Spleen (tissue), 7 donors: ENCODE data around the gene LAMC3.

ENCODE experiments used
- POLR2A ChIP-seq, 3 donors: fragments of 450-650 bp; IDR thresholded peaks; one replicate each; pipeline ENCODE4 v1.5.1; 2017; ENCODE audit warnings: antibody characterized with exemption in 3 of 3, mild to moderate bottlenecking in 1 of 3
- TF ChIP-seq, protein P1 (sequence below), 11 experiments: fragments of 200-600 bp in 7 of 11; fragments of 450-650 bp in 4 of 11; sonication (generic) in 4 of 11; IDR thresholded peaks in 8 of 11; conservative IDR thresholded peaks in 3 of 11; 1 replicate in 7 of 11; 2 replicates in 4 of 11; pipeline versions ENCODE4 v1.4.0 to v1.8.0; 2016 to 2021; ENCODE audit warnings: antibody characterized with exemption in 11 of 11, inconsistent platforms in 4 of 11, mild to moderate bottlenecking in 1 of 11
- donor health status: DM: no; HTN: no; CAD: no; lungs with moderate emphysema.
- donor health status: DM: no; HTN: no; CAD: no.
- donor health status: DM: no; HTN: no; CAD: no.

DNA sequence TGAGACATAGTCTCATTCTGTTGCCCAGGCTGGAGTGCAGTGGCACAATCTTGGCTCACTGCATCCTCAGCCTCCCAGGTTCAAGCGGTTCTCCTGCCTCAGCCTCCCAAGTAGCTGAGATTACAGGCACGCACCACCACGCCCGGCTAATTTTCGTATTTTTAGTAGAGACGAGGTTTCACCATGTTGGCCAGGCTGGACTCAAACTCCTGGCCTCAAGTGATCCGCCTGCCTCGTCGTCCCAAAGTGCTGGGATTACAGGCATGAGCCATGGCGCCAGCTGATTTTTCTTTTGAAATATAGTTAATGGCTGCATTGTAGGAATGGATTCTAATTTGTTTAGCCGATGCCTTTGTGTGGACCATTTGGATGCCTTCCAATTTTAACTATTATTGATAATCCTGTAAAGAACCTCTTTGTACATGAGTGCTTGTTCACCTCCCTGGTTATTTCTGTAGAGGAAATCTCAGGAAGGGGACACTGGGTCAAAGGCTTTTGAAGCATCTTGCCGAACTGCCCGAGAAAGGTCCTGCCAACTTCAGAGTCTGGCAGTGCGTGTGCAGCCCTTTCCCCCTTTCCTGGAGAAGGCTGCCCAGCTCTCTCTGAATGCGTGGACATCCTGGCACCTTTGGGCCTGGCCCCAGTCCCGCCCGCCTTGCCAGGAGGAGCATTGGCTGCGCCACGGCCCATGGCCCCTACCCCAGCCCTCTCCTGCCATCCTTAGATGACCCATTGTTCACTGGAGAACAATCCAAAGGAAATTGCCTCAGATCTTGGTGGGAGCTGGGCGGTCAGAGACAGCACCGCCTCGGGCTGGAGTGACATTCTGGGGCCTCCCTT, 107.5 kb downstream of the LAMC3 start:
- TF ChIP-seq, protein P1, sequence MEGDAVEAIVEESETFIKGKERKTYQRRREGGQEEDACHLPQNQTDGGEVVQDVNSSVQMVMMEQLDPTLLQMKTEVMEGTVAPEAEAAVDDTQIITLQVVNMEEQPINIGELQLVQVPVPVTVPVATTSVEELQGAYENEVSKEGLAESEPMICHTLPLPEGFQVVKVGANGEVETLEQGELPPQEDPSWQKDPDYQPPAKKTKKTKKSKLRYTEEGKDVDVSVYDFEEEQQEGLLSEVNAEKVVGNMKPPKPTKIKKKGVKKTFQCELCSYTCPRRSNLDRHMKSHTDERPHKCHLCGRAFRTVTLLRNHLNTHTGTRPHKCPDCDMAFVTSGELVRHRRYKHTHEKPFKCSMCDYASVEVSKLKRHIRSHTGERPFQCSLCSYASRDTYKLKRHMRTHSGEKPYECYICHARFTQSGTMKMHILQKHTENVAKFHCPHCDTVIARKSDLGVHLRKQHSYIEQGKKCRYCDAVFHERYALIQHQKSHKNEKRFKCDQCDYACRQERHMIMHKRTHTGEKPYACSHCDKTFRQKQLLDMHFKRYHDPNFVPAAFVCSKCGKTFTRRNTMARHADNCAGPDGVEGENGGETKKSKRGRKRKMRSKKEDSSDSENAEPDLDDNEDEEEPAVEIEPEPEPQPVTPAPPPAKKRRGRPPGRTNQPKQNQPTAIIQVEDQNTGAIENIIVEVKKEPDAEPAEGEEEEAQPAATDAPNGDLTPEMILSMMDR (IDR thresholded peaks at IDR 0.05 in 8 of 11, conservative IDR thresholded peaks at IDR 0.05 in 3 of 11) = no peak
- no peak for TF ChIP-seq POLR2A (IDR thresholded peaks at IDR 0.05)
